SH-SY5Y (cell line): ENCODE results near the gene BPNT1.

Experiments used
- GATA2 ChIP-seq: IDR thresholded peaks from 2 replicates; pipeline ENCODE4 v1.6.1; 2011; ENCODE audit warnings: mild to moderate bottlenecking, low read depth, low read length
- GATA3 ChIP-seq: IDR thresholded peaks from 2 replicates; pipeline ENCODE4 v1.6.1; 2011; ENCODE audit warnings: low read depth, mild to moderate bottlenecking, low read length, moderate library complexity

GRCh38 chr1:220013497-220013896 is 76.1 kb downstream of the BPNT1 start:
- TF ChIP-seq GATA3 = no peak
- no peak for TF ChIP-seq GATA2
